GM19324 (cell line): ENCODE results near the gene PSMC3.
A peak's percentile ranks its signal among the peaks of the same experiment; 100 is the strongest.

Experiments
- ATAC-seq: cut with Tn5 transposase; IDR thresholded peaks from one replicate; pipeline ENCODE4 v1.9.1; 2021; ENCODE audit warnings: mild to moderate bottlenecking, moderate library complexity; ENCODE audit not compliant: unreplicated experiment, low FRiP score

PSMC3 gene

DNA sequence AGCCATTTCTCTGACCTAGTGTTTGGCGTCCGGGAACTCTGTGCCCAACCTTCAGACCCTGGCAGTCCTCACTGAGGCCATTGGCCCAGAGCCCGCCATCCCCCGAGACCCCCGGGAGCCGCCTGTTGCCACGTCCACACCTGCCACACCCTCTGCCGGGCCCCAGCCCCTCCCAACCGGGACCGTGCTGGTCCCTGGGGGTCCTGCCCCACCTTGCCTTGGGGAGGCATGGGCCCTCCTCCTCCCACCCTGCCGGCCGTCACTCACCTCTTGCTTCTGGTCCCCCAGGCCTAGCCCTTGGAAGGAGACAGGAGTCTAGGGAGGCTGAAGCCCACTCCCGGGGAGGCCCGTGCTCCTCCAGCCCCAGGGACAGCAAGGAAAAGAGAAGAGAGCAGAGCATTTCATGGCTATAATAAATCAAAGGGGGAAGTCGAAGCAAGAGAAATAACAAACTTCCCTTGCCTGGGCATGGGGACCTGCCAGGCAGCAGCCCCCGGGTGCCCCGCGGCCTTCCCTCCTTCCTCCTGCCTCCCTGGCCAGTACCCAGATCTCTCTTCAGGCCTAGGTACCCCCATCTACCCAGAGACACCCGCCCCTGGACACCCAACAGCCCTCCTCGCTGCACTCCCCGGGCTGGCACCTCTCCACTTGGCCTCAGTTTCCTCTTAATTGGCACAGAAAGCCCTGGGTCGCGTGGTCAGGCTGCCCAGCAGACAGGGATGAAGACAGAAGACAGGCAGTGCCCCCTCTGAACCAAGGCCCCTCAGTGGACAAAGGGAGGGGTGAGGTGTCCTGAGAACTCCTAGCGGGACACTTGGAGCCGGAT, 30.8 kb downstream of the PSMC3 start:
- ATAC-seq = no peak

DNA sequence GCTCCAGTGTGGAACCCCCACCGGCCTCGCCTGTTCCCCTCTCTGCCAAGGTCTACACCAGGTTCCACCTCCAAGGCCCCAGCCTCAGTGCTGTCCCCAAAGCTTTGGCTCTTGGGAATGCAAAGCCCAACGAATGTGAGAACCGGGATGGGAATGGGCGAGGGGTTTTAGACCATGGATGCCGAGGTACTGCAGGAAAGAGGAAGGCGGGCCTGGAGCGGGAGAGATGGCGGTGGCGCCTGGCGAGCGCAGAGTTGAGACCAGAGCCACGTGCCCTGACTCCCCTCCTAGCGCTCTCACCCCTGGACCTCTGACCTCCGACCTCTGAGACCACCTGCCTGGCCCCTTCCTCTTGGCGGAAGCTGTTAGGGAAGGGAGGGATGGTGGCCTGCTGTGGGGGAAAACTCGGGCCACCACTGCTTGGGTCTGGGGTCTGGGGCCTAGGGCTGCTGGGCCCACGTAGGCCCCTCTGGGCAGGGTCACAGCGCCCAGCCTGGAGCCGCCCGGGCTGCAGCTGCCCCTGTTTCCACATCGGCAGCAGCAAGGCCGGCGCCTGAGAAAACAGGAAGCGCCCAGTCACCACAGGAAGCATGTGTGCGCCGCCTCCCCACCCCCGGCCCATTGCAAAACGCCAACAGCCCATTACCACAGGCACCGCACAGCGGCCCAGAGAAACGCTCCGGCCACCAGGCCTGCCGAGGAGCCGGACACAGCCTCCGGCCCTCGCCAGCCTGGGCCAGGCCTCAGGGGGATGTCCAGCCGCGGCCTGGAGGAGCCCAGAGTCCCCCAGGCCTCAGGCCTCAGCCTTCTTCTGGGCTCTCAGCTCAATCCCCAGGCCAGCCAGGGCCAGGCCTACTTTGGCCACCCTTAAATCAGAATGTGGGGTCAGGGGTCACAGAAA, 31.7 kb downstream of the PSMC3 start:
- ATAC-seq = no peak

DNA sequence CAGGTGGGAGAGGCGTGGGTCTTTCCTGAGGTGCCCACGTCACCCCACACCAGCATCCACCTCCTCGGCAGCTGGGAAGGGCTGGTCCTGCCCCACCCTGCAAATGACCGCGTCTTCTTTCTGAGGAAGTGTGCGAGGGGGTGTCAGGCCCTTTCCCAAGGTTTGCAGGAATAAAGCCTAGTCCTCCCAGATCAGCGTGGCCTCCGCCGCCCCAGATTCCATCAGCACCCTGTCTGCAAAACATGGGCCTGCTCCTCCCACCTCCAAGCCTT, 32.3 kb downstream of the PSMC3 start:
- ATAC-seq = no peak

DNA sequence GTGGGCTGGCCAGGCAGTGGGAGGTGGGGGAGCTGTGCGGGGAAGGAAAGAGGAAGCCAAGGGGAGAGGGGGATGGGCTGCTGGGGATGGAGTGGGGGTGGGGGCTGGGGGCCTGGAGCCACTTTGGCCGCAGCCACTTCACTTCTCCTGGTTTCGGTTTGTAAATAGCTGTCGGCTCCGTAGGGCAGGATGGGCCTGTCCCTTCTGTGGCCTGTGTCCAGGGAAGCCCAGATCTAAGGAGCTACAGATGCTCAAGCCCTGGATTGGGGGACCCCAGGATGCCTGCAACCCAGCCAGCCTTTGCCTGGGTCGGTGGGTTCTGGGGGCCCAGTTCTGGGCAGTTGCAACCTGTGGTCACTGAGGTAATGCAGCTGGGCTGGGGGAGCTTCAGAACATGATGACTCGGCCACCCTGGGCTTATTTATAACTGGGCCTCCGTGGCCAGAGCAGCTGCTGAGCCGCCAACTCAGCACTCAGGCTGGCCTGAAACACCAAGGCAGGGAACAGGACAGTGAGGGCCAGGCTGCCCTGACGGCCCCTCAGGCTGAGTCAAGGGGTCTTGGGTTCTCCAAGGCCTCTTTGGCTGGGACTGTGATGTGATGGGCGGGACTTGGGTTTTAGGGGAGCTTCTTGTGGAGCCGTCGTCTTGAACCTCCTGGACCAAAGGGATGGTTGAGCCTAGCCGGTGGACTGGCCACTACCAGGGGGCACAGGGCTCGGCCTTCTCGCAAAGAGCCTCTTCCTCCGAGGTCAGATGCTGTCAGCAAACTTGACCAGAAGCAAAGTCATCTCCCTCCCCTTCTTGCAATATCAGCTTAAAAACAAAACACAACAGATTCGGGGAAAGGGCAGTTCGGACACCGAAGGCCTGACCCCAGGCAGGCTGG, 32.8 kb downstream of the PSMC3 start:
- ATAC-seq = no peak

DNA sequence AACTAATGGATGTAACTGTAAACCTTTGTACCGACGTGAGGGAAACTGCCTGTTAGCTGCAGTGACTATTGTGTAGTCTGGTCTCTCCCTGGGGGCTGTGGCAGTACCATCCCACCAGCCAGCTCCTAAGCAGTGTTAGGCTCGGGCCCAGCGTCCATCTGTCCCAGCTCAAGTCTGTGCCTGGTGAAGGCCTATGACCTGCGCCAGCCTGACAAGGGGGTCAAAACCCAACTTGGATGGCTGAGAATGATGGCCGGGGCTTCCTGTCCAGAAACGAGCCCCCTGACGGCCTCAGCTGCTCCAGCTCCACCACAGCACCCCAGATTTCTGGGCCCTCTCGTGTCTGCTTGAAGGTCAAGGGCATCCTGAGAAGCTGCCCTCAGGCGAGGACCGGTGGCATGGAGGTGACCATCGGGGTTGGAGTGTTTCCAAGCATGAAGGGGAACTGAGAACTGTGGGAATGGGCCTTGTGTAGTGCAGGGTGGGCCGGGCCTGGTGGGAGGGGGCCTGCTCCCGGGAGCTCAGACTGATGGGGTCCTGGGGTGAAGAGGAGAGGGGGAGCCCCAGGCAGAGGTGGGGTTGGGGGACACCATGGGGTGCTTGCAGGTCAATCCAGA, 33.6 kb downstream of the PSMC3 start:
- ATAC-seq = no peak

DNA sequence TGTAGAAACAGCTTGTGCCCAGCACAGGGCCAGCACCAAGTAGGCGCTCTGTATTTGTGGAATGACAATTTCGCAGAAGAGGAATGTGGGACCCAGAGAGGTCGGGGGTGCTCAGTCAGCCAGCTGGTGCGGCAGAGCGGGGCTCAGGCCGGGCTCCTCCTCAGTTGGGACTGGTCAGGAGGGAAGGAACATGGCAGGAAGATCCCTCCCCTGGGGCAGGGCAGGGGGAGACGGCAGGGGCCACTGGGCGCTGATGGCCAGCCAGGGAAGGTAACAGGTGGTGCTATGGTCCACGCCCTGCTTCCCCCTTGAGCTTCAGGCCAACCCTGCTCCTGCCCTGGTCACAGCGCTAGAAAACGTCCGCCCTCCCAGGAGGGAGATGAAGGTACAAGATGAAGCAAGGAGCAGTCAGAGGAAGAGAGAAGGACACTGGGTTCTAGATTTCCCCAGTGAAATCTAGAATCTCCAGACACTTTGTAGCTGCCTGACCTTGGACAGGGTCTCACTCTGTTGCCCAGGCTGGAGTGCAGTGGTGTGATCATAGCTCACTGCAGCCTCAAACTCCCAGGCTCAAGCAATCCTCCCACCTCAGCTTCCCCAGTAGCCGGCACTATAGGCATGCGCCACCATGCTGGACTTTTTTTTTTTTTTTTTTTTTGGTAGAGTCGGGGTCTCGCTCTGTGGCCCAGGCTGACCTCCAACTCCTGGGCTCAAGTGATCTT, 34.4 kb downstream of the PSMC3 start:
- no peak for ATAC-seq

DNA sequence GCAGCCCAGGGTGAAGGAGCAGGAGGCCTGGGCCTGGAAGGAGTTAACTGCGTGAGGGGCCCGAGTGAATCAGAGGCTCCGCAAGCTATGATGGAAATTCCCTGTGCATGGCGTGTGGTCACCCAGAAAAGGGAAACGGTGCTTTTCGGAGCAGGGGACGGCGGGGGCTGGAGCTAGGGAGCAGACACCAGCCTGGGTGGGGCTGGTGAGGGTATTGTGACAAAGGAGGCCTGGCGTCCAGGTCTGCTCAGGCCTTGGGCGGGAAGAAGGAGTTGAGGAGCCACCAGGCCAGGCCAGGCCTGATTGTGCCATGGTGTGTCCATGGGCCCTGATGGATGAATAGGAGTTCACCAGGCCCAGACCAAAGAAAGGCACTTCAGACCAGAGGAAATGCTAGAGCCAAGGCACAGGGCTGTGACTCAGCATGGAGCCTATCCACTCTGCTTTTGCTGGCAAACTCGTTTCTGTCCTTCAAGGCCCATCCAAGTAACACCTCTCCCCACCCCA, 35.1 kb downstream of the PSMC3 start:
- no peak for ATAC-seq

DNA sequence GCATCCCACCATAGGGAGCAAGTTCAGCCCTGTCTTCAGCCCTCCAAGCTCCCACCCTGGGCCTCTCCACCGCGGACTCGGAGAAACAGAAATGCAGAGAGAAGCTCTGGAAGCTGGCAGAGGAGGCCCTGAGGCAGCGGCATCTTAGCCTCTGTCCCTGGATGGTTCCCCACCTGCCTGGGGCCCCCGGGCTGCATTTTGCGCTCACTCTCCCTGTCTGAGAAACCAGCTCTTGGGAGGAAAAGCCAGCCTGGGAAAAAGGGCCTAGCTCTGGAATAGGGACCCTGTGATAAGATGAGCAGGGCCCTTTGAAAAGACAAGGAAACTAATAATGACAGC, 35.8 kb downstream of the PSMC3 start:
- no peak for ATAC-seq

DNA sequence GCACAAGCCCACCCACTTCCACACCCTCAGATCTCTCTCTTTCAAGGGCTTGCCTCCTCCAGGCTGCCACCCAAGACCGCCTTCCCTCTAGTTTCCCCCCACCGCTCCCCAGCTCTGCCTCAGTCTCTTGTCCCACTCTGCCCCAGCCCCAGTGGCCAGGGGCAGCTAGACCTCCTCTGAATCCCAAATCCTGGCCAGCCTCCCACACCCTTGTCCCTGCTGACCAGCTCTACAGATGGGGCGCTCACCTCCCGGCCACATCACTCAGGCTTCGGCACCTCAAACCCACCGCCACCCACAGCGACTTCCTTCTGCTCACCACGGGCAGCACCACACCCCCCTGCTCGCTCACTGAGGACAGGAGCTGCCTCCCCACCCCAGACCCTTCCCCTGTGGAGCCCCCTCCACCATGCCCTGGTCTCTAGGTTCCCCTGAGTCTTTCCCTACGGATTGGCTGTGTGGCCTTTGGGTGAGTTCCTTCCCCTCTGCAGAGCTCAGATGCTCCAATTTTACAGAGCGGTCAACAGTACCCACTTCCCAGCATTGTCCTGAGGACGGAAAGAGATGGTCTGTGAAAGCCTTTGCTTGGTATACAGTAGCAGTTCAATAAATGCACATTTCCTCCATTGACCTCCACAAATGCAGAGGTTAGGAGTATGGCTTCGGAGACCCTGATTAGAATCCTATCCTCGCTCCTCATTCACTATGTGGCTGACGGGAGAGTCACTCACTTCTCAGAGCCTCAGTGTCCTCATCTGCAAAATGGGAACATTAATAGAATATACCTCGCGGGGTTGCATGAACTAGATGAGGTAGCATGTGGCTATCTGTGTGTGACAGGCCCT, 36.4 kb downstream of the PSMC3 start:
- no peak for ATAC-seq

DNA sequence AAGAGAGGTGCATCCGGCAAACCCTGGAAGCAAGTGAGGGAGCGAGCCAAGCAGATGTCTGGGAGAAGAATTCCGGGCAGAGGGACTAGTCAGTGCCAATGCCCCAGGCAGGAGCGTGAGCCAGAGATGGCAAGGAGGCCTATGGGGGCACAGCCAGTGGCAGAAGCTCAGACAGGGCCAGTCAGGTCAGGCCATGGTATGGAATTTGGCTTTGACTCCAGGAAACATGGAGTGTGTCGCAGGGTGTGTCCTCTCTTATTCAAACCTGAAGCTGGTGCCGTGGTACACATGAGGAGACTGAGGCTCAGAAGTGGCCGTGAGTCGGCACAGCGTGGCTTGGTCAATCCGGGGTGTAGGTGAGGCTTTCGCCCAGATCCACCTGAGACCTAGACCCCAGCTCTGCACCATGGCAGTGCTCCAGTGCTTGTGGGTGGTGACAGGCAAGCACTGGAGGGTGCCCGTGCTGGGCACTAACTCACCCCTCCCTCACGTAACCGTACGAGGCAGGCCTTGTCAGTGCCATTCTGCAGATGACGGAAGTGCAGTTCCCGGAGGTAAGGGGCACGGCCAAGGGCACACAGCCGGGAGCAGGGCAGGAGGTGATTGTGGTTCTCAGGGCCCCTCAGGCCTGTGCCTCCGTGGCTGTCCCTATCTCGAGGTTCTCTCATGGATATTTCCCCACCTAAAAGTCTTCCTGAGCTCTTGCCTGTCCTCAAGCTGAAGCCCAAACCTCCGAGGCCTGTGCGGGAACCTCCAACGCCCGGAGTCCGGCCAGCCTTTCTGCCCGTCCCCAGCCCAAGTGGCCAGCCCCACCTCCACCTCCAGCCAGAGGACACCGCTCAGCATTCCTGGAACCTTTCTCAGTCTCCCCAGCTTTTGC, 37.3 kb downstream of the PSMC3 start:
- no peak for ATAC-seq

DNA sequence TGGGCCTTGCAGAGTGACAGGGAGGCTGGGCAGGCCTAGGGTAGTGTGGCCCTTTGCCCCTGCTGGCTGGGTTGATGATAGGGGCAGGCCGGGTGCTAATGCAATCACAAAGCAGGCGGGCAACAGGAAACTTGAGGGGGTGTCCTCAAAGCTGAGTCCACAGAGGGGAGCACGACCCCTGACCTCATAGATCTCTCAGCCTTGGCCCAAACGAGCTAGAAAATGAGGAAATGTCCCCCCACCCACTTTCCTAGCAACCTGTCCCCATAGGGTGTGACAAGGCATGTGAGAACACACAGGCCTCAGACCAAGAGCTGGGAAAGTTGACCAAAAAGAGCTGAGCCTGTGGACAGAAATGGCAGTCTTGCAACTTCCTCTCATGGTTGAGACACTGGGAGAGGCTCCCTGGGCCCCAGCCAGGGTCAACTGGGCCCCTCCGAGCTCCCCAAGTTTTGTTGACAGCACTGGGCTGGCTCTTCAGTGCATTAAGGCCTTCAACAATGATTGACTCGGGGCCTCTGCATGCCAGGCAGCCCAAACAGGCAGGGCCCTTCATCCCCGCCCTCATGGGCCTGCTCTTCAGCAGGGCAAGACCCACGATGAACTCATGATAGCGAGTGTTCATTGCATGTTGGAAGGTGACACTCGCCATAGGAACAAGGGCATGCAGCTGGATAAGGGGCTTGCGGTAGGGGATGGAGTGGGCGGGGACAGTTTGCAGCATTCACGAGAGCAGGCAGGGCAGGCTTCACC, 38.1 kb downstream of the PSMC3 start:
- ATAC-seq = no peak

DNA sequence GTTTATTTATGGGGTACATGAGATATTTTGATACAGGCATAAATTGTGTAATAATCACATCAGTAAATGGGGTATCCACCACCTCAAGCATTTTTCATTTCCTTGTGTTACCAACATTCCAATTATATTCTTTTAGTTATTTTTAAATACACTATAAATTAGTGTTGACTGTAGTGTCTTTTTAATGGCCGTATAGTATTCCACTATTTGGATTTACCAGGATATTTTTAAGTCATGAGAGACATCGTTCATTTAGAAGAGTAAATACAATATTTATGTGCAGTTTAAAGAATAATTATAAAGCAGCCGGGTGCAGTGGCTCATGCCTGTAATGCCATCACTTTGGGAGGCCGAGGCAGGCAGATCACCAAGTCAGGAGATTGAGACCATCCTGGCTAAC, 41.7 kb downstream of the PSMC3 start:
- ATAC-seq = no peak

DNA sequence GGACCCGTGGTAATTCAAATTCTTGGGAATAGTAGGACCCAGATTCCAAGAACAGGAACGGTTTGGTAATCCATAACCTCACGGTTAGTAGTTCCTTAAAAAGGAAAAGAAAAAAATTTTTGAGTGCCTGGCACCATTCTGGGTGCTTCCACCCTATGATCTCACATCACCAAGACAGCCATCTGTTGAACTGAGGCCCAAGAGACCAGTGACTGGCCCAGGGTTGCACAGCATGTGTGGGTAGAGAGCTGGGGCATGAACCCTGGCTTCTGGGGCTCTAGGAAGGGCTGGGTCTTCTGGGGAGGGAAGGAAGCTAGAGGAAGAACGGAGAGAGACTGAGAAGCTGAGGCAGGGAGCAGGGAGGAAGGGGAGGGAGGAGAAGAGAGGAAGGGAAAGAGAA, 43.2 kb downstream of the PSMC3 start:
- ATAC-seq = no peak

DNA sequence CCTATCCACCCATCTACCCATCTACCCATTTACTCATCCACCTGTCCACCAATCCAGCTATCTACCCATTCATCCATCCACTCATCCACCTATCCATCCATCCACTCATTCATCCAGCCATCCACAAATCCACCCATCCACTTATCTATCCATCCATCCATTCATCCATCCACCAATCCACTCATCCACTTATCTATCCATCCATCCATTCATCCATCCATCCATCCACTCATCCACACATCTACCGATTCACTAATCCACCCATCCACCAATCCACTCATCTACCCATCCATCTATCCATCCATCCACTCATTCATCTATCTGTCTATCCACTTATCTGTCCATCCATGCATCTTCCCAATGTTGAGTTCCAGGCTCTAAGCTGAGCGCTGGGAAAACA, 46.2 kb downstream of the PSMC3 start:
- ATAC-seq = no peak

DNA sequence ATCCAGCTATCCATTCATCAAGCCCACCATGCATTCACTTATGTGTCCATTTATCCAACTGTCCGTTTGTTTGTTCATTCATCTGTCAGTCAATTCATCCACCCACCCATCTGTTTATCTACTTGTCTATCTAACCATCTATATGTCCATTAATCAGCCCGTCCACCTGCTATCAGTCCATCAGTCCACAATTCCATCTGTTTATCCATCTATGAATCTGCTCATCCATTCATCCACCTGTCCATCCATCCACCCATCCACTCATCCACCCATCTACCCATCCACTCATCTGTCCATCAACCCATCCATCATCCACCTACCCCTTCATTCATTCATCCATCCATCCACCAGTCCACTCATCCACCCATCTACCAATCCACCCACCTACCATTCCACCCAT, 46.9 kb downstream of the PSMC3 start:
- no peak for ATAC-seq

DNA sequence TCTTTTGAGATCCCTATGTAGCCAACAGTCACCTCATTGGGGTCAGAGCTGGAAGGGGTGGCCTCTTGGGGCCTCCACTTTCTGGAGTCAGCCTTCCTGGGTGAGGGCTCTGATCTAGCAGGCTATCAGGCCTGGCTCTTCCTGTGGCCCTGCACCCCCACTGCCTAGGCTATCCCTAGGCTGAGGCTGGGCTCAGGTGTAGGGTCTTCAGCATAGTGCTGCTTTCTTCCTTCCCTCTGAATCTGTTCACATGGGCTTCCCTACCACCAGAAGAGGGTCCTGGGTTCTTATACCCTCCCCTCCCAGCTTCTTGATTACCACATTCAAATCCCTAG, 47.4 kb downstream of the PSMC3 start:
- peak; percentile 1 for ATAC-seq

DNA sequence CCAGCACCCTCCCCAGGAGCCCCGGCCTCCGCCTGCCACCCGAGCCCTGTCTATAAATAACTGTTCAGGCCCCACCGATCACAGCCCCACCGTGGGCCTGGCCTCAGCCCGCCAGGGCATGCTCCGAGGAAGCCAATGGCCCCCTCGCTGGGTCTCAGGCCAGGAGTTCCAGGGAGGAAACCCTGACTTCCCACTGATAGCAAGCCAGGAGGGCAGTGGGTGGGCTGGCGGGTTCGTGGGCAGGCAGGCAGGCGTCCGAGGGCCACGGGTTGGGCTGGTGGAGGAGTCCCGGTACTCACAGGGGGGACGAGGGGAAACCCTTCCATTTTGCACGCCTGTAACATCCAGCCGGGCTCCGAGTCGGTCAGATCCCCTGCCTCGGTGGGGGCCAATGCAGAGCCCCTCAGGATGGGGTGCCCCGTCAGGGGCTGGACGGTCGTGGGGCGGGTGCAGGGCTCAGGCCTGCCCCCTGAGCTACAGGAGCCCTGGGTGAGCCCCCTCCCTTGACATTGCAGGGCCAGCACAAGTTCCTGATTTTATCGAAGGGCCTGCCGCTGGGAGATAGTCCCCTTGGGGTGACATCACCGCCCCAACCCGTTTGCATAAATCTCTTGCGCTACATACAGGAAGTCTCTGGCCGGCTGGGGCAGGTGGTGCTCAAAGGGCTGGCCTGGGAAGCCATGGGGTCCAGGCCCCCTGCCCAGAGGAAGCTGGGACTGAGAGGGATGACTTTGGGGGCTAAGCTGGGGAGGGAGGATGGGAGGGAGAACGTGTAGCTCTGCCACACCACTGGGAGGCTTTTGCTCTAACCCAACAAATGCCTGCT, 48.0 kb downstream of the PSMC3 start, which contains the start of gene SPI1:
Gene SPI1, minus strand, starts transcription at position 538 of the 826 bp plus-strand sequence. Its CDS starts 194 bp downstream, at position 344.
- peak; percentile 87 for ATAC-seq
